A673 (cell line): ENCODE results near the gene SEH1L.

Experiments
- CTCF ChIP-seq: fragments of 300-800, 200-600 bp; sonication (generic); conservative IDR thresholded peaks from 2 replicates; pipeline ENCODE4 v1.5.1; 2017; ENCODE audit warnings: low read depth, mild to moderate bottlenecking, antibody characterized with exemption, low read length, moderate library complexity, mixed read lengths
- EZH2 ChIP-seq: fragments of 200-600 bp; sonication (generic); IDR thresholded peaks from 2 replicates; pipeline ENCODE4 v1.6.1; 2017; ENCODE audit warnings: borderline replicate concordance, low read depth, mild to moderate bottlenecking, mixed read lengths, antibody characterized with exemption, low read length; ENCODE audit not compliant: poor library complexity, severe bottlenecking

GRCh38 chr18:12906773-12907172, 41.0 kb upstream of the SEH1L start:
- TF ChIP-seq CTCF (no peak), EZH2 (no peak)
